WTC11 (cell line): ENCODE measurements around the gene PABPC5. TPM values are rescaled to one million over a fixed set of nuclear protein-coding genes. Genes with fewer than 3 reads are reported as not detected.

Source experiments
- ATAC-seq: fragments of 200-7000 bp; cut with Tn5 transposase; 2 replicates; pipeline ENCODE4 v1.10.0; 2021; ENCODE audit warnings: mild to moderate bottlenecking, moderate library complexity
- Bru-seq: library from RNA; stranded (reverse); fragments of 400-500 nt; gene quantifications from one replicate; lab custom pipeline; 2021; lab: Mats Ljungman, UMichigan
- CTCF ChIA-PET: fragments of 300-600 bp; sonication (Branson Sonifier 250); formaldehyde crosslinking; loops from one replicate; lab custom pipeline; 2021; ENCODE audit warnings: antibody characterized with exemption; lab: Charles Lee
- POLR2A ChIA-PET: fragments of 350-600 bp; sonication (Branson Sonifier 250); formaldehyde crosslinking; loops from one replicate; lab custom pipeline; 2021; ENCODE audit warnings: antibody characterized with exemption; lab: Charles Lee
- DNase-seq: peaks from one replicate; pipeline ENCODE4 v3.0.0; 2021; ENCODE audit warnings: low spot score
- H3K27ac Mint-ChIP-seq: 2 replicates; pipeline ENCODE4 v1.8.0; 2021; ENCODE audit warnings: mixed read lengths
- H3K27me3 Mint-ChIP-seq: 2 replicates; pipeline ENCODE4 v1.8.0; 2021; ENCODE audit warnings: low read depth, mild to moderate bottlenecking, moderate library complexity, mixed read lengths
- H3K36me3 Mint-ChIP-seq: 2 replicates; pipeline ENCODE4 v1.8.0; 2021; ENCODE audit warnings: mixed read lengths
- H3K4me1 Mint-ChIP-seq: 2 replicates; pipeline ENCODE4 v1.8.0; 2022; ENCODE audit warnings: mixed read lengths
- H3K4me3 Mint-ChIP-seq: 2 replicates; pipeline ENCODE4 v1.8.0; 2021; ENCODE audit warnings: mild to moderate bottlenecking, moderate library complexity, mixed read lengths
- H3K9me3 Mint-ChIP-seq: 2 replicates; pipeline ENCODE4 v1.8.0; 2021; ENCODE audit warnings: mixed read lengths
- ATF6 ChIP-seq: sonication (generic); formaldehyde crosslinking; IDR thresholded peaks from 2 replicates; pipeline ENCODE4 v1.8.1; 2023; ENCODE audit warnings: mild to moderate bottlenecking, missing genetic modification reagents
- E2F1 ChIP-seq: sonication (generic); formaldehyde crosslinking; IDR thresholded peaks from 2 replicates; pipeline ENCODE4 v1.8.0; 2022; ENCODE audit warnings: mild to moderate bottlenecking, missing genetic modification reagents
- FOXJ3 ChIP-seq: sonication (generic); formaldehyde crosslinking; IDR thresholded peaks from 2 replicates; pipeline ENCODE4 v1.9.0; 2021; ENCODE audit warnings: missing genetic modification reagents, mild to moderate bottlenecking, borderline replicate concordance
- FOXK1 ChIP-seq: sonication (generic); formaldehyde crosslinking; IDR thresholded peaks from 2 replicates; pipeline ENCODE4 v1.8.0; 2022; ENCODE audit warnings: mild to moderate bottlenecking, moderate library complexity, missing genetic modification reagents
- FOXP1 ChIP-seq: sonication (generic); formaldehyde crosslinking; IDR thresholded peaks from 2 replicates; pipeline ENCODE4 v1.8.0; 2022; ENCODE audit warnings: missing genetic modification reagents, mild to moderate bottlenecking, moderate library complexity, borderline replicate concordance
- GRHL2 ChIP-seq: fragments of 250-450 bp; sonication (Bioruptor Pico); IDR thresholded peaks from 2 replicates; pipeline ENCODE4 v1.8.0; 2022; ENCODE audit warnings: mild to moderate bottlenecking, moderate library complexity; ENCODE audit not compliant: insufficient replicate concordance, severe bottlenecking
- JAZF1 ChIP-seq: fragments of 250-450 bp; sonication (Bioruptor Pico); IDR thresholded peaks from 2 replicates; pipeline ENCODE4 v1.9.0; 2021; ENCODE audit warnings: moderate library complexity, mild to moderate bottlenecking, inconsistent platforms
- KAT7 ChIP-seq: sonication (generic); formaldehyde crosslinking; IDR thresholded peaks from 2 replicates; pipeline ENCODE4 v1.8.1; 2023; ENCODE audit warnings: missing genetic modification reagents, mild to moderate bottlenecking, borderline replicate concordance
- MAX ChIP-seq: sonication (generic); formaldehyde crosslinking; IDR thresholded peaks from 2 replicates; pipeline ENCODE4 v1.8.0; 2022; ENCODE audit warnings: mild to moderate bottlenecking, missing genetic modification reagents
- MXD4 ChIP-seq: fragments of 250-450 bp; sonication (Bioruptor Pico); IDR thresholded peaks from 2 replicates; pipeline ENCODE4 v1.8.0; 2021; ENCODE audit warnings: mild to moderate bottlenecking, moderate library complexity, borderline replicate concordance
- MYBL2 ChIP-seq: sonication (generic); formaldehyde crosslinking; IDR thresholded peaks from 2 replicates; pipeline ENCODE4 v1.8.1; 2023; ENCODE audit warnings: mild to moderate bottlenecking, moderate library complexity, missing genetic modification reagents
- NFATC4 ChIP-seq: fragments of 250-450 bp; sonication (Bioruptor Pico); IDR thresholded peaks from 2 replicates; pipeline ENCODE4 v1.9.0; 2021; ENCODE audit warnings: mild to moderate bottlenecking
- NFE2L1 ChIP-seq: sonication (generic); formaldehyde crosslinking; IDR thresholded peaks from 2 replicates; pipeline ENCODE4 v1.8.1; 2023; ENCODE audit warnings: missing genetic modification reagents
- OVOL2 ChIP-seq: fragments of 250-450 bp; sonication (Bioruptor Pico); IDR thresholded peaks from 2 replicates; pipeline ENCODE4 v1.9.0; 2021; ENCODE audit warnings: mild to moderate bottlenecking, borderline replicate concordance
- PRRX2 ChIP-seq: fragments of 250-450 bp; sonication (Bioruptor Pico); IDR thresholded peaks from 2 replicates; pipeline ENCODE4 v1.8.0; 2021; ENCODE audit warnings: mild to moderate bottlenecking
- RORB ChIP-seq: fragments of 250-450 bp; sonication (Bioruptor Pico); IDR thresholded peaks from 2 replicates; pipeline ENCODE4 v1.9.0; 2021; ENCODE audit warnings: mild to moderate bottlenecking
- SP1 ChIP-seq: sonication (generic); formaldehyde crosslinking; conservative IDR thresholded peaks from 2 replicates; pipeline ENCODE4 v1.8.1; 2022; ENCODE audit warnings: missing genetic modification reagents
- ZBTB21 ChIP-seq: sonication (generic); formaldehyde crosslinking; IDR thresholded peaks from 2 replicates; pipeline ENCODE4 v1.8.1; 2023; ENCODE audit warnings: mild to moderate bottlenecking, missing genetic modification reagents, borderline replicate concordance
- ZBTB43 ChIP-seq: sonication (generic); formaldehyde crosslinking; IDR thresholded peaks from 2 replicates; pipeline ENCODE4 v1.8.1; 2023; ENCODE audit warnings: mild to moderate bottlenecking, missing genetic modification reagents
- ZNF121 ChIP-seq: sonication (generic); formaldehyde crosslinking; IDR thresholded peaks from 2 replicates; pipeline ENCODE4 v1.8.0; 2023; ENCODE audit warnings: missing genetic modification reagents
- ZNF138 ChIP-seq: sonication (generic); formaldehyde crosslinking; conservative IDR thresholded peaks from 2 replicates; pipeline ENCODE4 v1.8.1; 2022; ENCODE audit warnings: mild to moderate bottlenecking, moderate library complexity, missing genetic modification reagents
- ZNF263 ChIP-seq: sonication (generic); formaldehyde crosslinking; IDR thresholded peaks from 2 replicates; pipeline ENCODE4 v1.8.1; 2022; ENCODE audit warnings: low read depth, mild to moderate bottlenecking, moderate library complexity, missing genetic modification reagents
- ZNF512 ChIP-seq: sonication (generic); formaldehyde crosslinking; IDR thresholded peaks from 2 replicates; pipeline ENCODE4 v1.8.1; 2022; ENCODE audit warnings: missing genetic modification reagents, borderline replicate concordance
- ZNF532 ChIP-seq: fragments of 250-450 bp; sonication (Bioruptor Pico); IDR thresholded peaks from 2 replicates; pipeline ENCODE4 v1.9.0; 2021; ENCODE audit warnings: mild to moderate bottlenecking, borderline replicate concordance
- long read RNA-seq, 3 experiments: library from RNA in 1 of 3; library from capped mRNA in 1 of 3; library from polyadenylated mRNA in 1 of 3; unstranded in 2 of 3; stranded (forward) in 1 of 3; transcript quantifications; one replicate each; pipeline ENCODE4 v2.0.0, GENCODE V29; 2021
- total RNA-seq: library from RNA; stranded (reverse); gene quantifications from 3 replicates; pipeline ENCODE4 v1.2.3, GENCODE V29; 2021

Gene PABPC5
- total RNA-seq: 1.2 to 1.7 TPM (median 1.7 TPM) in 3 replicates
- Bru-seq, nascent RNA: percentile 69 among the genes with signal in this experiment
- long read RNA-seq, experiment 1, transcript PABPC5-201 (2 exons, 3,221 nt): major isoform, 6 of 9 reads
- long read RNA-seq, experiment 1, partial matches to known transcripts: 0 of 9 reads
- long read RNA-seq, experiment 1, other reads (novel, unspliced or antisense): 2 of 9 reads
- long read RNA-seq, experiment 2, partial matches to known transcripts: 0 of 2 reads
- long read RNA-seq, experiment 2, other reads (novel, unspliced or antisense): 2 of 2 reads
- long read RNA-seq, experiment 3: 0 reads

GRCh38 chrX:91434351-91435168, at the start of gene PABPC5:
TSS of gene PABPC5 (plus strand) at chrX:91434839. CDS start at chrX:91435578, 739 bp downstream.
- ChIA-PET POLR2A (no interaction called here), CTCF (no interaction called here)
- H3K27me3 Mint-ChIP-seq: peaks cover 3% of the 10 kb centered on the region; the same call in 1 of the 2 replicates
- H3K36me3 Mint-ChIP-seq: no peaks in the 10 kb centered on the region
- H3K9me3 Mint-ChIP-seq: no peaks in the 10 kb centered on the region
- no peaks in the 10 kb centered on the region; the same call in 1 of the 2 replicates for H3K4me1 Mint-ChIP-seq
- peak; percentile 97 for ATAC-seq
- H3K4me3 Mint-ChIP-seq: peak within 1 kb of the TSS; percentile 76
- no peak for TF ChIP-seq KAT7 (CRISPR knock-in tag)
- TF ChIP-seq ATF6 (CRISPR knock-in tag): no peak
- peak; percentile 60; the same call in 1 of the 2 replicates for TF ChIP-seq FOXP1
- no peak for TF ChIP-seq FOXJ3 (CRISPR knock-in tag)
- no peak for TF ChIP-seq PRRX2 (CRISPR knock-in tag)
- TF ChIP-seq ZBTB43 (CRISPR knock-in tag): no peak
- TF ChIP-seq ZNF263 (CRISPR knock-in tag): no peak
- TF ChIP-seq SP1 (CRISPR knock-in tag): 0 out of 2 replicates have a peak, but pooled peaks have one; percentile 19
- no peak for TF ChIP-seq JAZF1 (CRISPR knock-in tag)
- TF ChIP-seq RORB (CRISPR knock-in tag): no peak
- TF ChIP-seq ZNF532 (CRISPR knock-in tag): no peak
- peak; percentile 59 for TF ChIP-seq MAX (CRISPR knock-in tag)
- TF ChIP-seq OVOL2 (CRISPR knock-in tag): no peak
- TF ChIP-seq E2F1 (CRISPR knock-in tag): no peak
- TF ChIP-seq ZNF121: no peak
- TF ChIP-seq MYBL2 (CRISPR knock-in tag): no peak
- TF ChIP-seq ZNF512: no peak
- peak; percentile 30; the same call in 1 of the 2 replicates for TF ChIP-seq FOXK1 (CRISPR knock-in tag)
- no peak for TF ChIP-seq NFATC4 (CRISPR knock-in tag)
- TF ChIP-seq GRHL2 (CRISPR knock-in tag): no peak
- TF ChIP-seq ZNF138: 0 out of 2 replicates have a peak, but pooled peaks have one; percentile 21
- TF ChIP-seq MXD4 (CRISPR knock-in tag): no peak
- TF ChIP-seq ZBTB21 (CRISPR knock-in tag): no peak
- TF ChIP-seq NFE2L1 (CRISPR knock-in tag): no peak
- TF ChIP-seq, all 79 proteins: peak for 5
- DNase-seq: peak; percentile 80
- H3K27ac Mint-ChIP-seq: no peak within 1 kb of the TSS
